KMS-11 (cell line): ENCODE results near the gene UMPS.

Experiments
- H2AFZ ChIP-seq: fragments of 200-600 bp; sonication (generic); 2 replicates; pipeline ENCODE4 v1.6.1; 2016; ENCODE audit warnings: antibody characterized with exemption, mixed run types, low read depth
- H3K27ac ChIP-seq: fragments of 200-600 bp; sonication (generic); 2 replicates; pipeline ENCODE4 v1.6.1; 2016; ENCODE audit warnings: mild to moderate bottlenecking, mixed run types
- H3K27me3 ChIP-seq: fragments of 200-600 bp; sonication (generic); 2 replicates; pipeline ENCODE4 v1.6.1; 2017; ENCODE audit warnings: mild to moderate bottlenecking, low read depth, mixed run types, moderate library complexity; ENCODE audit not compliant: insufficient read depth
- H3K36me3 ChIP-seq: fragments of 200-600 bp; sonication (generic); 2 replicates; pipeline ENCODE4 v1.6.1; 2017; ENCODE audit warnings: mild to moderate bottlenecking, mixed run types; ENCODE audit not compliant: insufficient read depth
- H3K4me1 ChIP-seq: fragments of 200-600 bp; sonication (generic); 2 replicates; pipeline ENCODE4 v1.6.1; 2016; ENCODE audit warnings: mild to moderate bottlenecking, low read depth, mixed run types; ENCODE audit not compliant: poor library complexity, severe bottlenecking
- H3K4me2 ChIP-seq: fragments of 200-600 bp; sonication (generic); 2 replicates; pipeline ENCODE4 v1.7.0; 2016; ENCODE audit warnings: mild to moderate bottlenecking, mixed run types
- H3K4me3 ChIP-seq: fragments of 200-600 bp; sonication (generic); IDR thresholded peaks from 2 replicates; pipeline ENCODE4 v1.6.1; 2017; ENCODE audit warnings: low read depth, low read length, mixed read lengths; ENCODE audit not compliant: insufficient read depth
- H3K79me2 ChIP-seq: fragments of 200-600 bp; sonication (generic); 2 replicates; pipeline ENCODE4 v1.6.1; 2016; ENCODE audit warnings: low read depth, mixed run types; ENCODE audit not compliant: insufficient read depth
- H3K9ac ChIP-seq: fragments of 200-600 bp; sonication (generic); 2 replicates; pipeline ENCODE4 v1.6.1; 2016; ENCODE audit warnings: mild to moderate bottlenecking, mixed run types
- H4K20me1 ChIP-seq: fragments of 200-600 bp; sonication (generic); 2 replicates; pipeline ENCODE4 v1.6.1; 2016; ENCODE audit warnings: mild to moderate bottlenecking, mixed run types; ENCODE audit not compliant: insufficient read depth
- CTCF ChIP-seq: fragments of 200-600 bp; sonication (generic); conservative IDR thresholded peaks from 2 replicates; pipeline ENCODE4 v1.6.1; 2017; ENCODE audit warnings: low read depth, mild to moderate bottlenecking, antibody characterized with exemption, low read length, moderate library complexity, mixed read lengths

Gene UMPS

GRCh38 chr3:124767691-124768090 lies 37.4 kb downstream of the UMPS start:
- H3K27me3 ChIP-seq = no peaks in the 10 kb centered on the region
- TF ChIP-seq CTCF = no peak
- H2AFZ ChIP-seq = no peak overlapping the region
- no peak overlapping the region for H3K4me3 ChIP-seq
- no peaks in the 10 kb centered on the region; the same call in 1 of the 2 replicates for H3K36me3 ChIP-seq
- peaks cover 70% of the 10 kb centered on the region for H3K4me1 ChIP-seq
- no peaks in the 10 kb centered on the region for H3K79me2 ChIP-seq
- H3K4me2 ChIP-seq = no peak overlapping the region
- no peak overlapping the region for H3K27ac ChIP-seq
- no peaks in the 10 kb centered on the region for H4K20me1 ChIP-seq
- no peak overlapping the region for H3K9ac ChIP-seq

GRCh38 chr3:124768812-124769211 lies 38.6 kb downstream of the UMPS start:
- Histone ChIP-seq H3K4me3 (no peak overlapping the region), H3K79me2 (no peaks in the 10 kb centered on the region), H3K4me1 (peaks cover 81% of the 10 kb centered on the region), H3K9ac (no peak overlapping the region), H3K36me3 (no peaks in the 10 kb centered on the region; the same call in 1 of the 2 replicates), H3K27me3 (no peaks in the 10 kb centered on the region), H3K27ac (peak overlapping the region; percentile 88; the same call in 1 of the 2 replicates), H2AFZ (no peak overlapping the region), H3K4me2 (peak overlapping the region; percentile 53; the same call in 1 of the 2 replicates), H4K20me1 (no peaks in the 10 kb centered on the region)
- peak; percentile 54 for TF ChIP-seq CTCF

GRCh38 chr3:124769462-124769861 lies 39.2 kb downstream of the UMPS start:
- Histone ChIP-seq H3K27ac (peak overlapping the region; percentile 88), H2AFZ (no peak overlapping the region), H4K20me1 (no peaks in the 10 kb centered on the region), H3K27me3 (no peaks in the 10 kb centered on the region), H3K79me2 (no peaks in the 10 kb centered on the region), H3K4me3 (no peak overlapping the region), H3K4me2 (peak overlapping the region; percentile 53), H3K9ac (peak overlapping the region; percentile 45; the same call in 1 of the 2 replicates), H3K4me1 (peaks cover 82% of the 10 kb centered on the region), H3K36me3 (no peaks in the 10 kb centered on the region; the same call in 1 of the 2 replicates)
- TF ChIP-seq CTCF = no peak

- Histone ChIP-seq H4K20me1 (no peaks in the 10 kb centered on the region), H3K27me3 (no peaks in the 10 kb centered on the region), H3K27ac (peak overlapping the region; percentile 88), H3K4me3 (no peak overlapping the region), H3K4me1 (peaks cover 82% of the 10 kb centered on the region), H3K4me2 (peak overlapping the region; percentile 53), H3K79me2 (no peaks in the 10 kb centered on the region), H3K9ac (peak overlapping the region; percentile 46; the same call in 1 of the 2 replicates), H3K36me3 (no peaks in the 10 kb centered on the region; the same call in 1 of the 2 replicates), H2AFZ (peak overlapping the region; percentile 12; the same call in 1 of the 2 replicates)
- no peak for TF ChIP-seq CTCF
Observed at GRCh38 chr3:124770336-124771082, 40.3 kb downstream of the UMPS start.
